ENCODE data around the gene MTMR1.

MTMR1 gene

DNA sequence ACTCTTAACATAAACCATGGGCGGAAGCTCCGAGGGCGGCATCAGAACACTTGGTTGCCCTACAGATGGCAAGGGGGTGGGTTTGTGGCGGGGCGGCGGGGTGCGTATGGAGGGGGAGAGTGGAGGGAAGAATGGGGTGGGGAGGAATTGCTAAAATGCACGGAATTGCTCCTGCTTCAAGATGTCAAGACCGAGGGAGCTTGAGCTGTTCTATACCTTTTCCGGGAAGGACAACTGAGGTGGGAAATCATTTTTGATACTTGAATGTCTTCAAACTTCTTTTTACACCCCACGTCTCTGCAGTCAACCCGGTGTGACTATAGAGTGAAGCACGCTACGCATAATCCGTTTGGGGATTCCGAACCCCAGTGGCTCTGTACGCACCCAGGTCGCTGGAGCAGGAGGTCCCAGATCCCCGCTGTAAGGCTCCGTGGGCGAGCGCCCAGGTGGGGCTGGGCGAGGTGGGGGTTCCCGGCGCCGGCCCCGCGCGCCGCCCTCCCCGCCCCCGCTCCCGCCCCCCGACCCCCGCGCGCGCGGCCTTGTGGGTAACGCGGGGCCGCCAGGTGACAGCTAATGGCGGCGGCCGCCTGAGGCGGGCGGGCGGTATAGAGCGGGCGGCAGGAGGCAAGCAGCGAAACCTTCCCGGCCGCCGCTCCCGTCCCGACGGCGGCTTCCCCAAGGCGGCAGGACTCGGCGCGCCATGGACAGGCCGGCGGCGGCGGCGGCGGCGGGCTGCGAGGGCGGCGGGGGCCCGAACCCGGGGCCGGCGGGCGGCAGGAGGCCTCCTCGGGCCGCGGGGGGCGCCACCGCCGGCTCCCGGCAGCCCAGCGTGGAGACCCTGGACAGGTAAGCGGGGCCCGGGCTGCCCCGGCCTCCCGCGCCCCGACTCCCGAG, at the start of gene MTMR1:
MTMR1 (plus strand) TSS at position 566 of the 894 bp plus-strand sequence; CDS start at position 701, 135 bp downstream.
- DNase-seq (ENCODE audit: low read depth), result no peak

DNA sequence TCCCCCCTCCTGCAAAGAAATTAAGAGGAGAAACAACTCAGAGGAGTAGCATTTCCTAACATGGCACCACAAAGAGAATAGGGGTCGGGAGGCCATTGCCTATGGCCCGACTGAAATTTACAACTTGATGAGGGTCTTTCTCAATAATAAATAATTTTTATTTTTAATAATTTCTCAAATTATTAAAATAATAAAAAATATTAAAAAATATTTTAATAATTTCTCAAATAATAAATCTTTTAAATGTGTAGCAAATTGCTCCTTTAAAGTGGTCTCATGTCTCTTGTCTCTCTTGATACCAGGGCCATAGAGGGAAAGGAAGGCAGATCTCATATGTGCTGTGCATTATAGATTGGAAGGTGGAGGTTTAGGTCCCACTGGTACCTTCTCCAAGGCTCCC, 49.2 kb upstream of the MTMR1 start:
- DNase-seq (ENCODE audit: low read depth), result no peak

DNA sequence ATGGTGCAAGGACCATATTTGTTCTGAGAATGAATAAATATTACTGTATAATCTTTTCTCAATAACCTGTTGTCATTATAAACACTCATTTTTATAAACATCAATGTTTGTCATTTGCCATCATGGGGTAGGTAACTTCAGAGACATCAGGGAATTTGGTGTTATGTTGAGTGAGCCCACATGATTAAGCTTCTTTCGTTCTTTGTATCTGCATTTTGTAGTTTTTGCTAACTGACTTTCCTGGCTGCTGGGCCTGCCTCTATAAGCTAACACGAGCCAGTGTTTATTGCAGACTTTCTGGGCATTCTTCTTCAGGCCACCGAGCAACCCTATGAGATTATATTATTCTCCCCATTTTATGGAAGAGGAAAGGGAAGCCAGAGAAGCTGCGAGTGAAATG, 48.8 kb upstream of the MTMR1 start:
- DNase-seq (ENCODE audit: low read depth), result no peak

DNA sequence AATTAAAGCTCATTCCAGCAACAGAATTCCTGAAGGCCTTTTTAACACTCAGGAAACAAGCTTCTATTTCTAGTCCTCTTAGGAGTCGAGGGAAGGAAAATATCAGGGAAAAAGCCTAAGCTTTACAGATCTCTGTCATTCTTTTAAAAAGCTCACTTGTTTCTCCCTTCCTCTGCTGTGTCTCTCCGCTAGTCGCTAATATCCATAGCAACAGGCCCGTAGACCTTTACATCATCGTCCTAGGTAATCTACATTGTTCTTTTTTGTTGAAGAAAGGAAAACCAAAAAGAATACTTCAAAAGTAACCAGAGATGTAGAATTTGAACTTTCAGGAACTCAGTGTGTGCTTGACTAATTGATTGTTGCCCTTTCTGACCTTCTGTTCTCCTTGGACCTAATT, 45.9 kb upstream of the MTMR1 start:
- DNase-seq (ENCODE audit: low read depth), result no peak

DNA sequence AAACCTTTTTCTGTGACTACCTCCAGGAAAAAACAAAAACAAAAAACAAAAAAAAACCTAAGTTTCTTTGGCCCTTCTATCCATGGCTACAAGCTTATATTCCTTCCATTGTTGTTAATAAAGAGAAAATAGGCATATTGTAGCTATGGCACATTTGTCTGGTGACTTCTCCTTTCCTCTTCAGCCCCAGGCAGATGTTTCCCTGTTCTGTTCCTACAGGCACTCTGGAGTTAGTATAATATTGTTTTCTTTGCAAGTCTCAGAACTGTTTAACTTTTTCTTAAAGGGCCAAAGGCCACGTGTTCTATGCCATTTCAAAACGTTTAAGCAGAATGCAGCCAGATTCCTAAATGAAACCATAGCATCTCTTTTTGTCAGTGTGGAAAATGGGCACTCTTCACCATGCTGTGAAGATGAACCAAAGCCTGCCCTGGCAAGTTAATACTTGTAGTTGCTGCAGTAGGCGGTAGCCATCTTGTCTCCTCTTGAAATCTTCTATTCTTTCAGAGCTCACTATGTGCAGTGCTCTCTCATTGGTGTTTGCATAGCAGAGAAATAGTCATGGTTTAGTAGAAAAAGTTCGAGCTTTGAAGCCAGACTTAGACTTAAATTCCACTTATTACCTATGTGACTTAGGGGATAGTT, 44.8 kb upstream of the MTMR1 start:
- no peak for DNase-seq (ENCODE audit: low read depth)

DNA sequence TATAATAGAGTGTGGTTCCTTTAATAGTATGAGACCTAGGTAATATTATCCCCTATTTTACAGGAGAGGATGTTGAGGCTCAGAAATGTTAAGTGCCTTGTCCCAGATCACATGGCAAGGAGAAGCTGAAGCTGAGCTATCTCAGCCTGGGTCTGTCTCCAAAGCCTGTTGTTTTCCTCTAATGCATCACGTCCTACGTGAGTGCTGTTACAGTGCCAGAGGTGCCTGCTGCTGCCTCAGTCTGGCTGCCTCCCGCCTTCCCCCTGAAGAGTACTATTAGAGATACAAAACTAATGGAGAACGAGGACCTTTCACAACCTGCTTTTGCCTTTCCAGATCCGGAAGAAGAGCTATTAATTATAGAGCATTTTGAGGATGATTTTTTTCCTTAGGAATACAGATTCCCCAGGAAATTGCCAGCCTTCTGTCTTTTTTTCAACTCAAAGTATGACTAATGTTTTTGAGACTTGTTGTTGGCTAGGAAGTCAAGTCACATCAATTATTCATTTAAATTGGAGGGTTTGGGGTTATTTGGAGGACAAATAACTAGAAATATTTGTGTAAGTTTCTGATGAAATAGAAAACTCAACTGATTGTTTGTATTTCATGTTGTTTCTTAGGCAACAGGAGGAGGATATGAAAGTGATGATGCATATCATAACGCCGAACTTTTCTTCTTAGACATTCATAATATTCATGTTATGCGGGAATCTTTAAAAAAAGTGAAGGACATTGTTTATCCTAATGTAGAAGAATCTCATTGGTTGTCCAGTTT, 43.9 kb upstream of the MTMR1 start:
- no peak for DNase-seq (ENCODE audit: low read depth)

DNA sequence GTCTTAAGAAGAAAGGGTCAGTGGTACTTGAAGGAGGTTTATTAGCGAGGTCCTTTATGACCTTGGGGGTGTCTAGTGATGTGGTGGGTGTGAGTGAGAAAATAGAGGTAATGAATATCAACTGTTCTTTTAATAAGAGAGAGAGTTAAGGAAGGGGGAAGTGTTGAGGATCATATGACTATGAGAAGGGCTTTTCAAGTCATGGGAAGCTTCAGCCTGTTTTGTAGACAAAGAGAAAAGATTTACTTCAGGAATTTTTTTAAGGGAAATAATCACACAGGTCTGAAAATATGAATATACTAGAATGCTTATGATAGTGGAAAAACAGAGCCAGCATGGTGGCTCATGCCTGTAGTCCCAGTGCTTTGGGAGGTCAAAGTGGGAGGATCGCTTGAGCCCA, 41.3 kb upstream of the MTMR1 start:
- no peak for DNase-seq (ENCODE audit: low read depth)

DNA sequence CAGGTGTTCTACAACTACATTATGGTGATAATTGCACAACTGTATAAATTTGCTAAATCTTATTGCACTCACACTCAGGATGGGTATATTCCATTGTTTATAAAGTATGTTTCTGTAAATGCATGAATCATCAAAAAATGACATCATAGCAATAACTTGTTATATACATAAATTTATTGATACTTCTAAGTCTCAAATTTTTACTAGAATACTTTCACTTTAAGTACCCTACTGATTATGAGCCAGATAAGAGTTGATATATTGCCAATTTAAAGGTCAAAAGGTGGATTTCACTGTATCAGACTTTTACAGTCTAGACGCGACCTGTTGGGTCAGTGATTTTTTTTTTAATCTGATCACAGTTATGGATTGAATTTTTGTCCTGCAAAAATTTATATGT, 37.4 kb upstream of the MTMR1 start:
- no peak for DNase-seq (ENCODE audit: low read depth)

DNA sequence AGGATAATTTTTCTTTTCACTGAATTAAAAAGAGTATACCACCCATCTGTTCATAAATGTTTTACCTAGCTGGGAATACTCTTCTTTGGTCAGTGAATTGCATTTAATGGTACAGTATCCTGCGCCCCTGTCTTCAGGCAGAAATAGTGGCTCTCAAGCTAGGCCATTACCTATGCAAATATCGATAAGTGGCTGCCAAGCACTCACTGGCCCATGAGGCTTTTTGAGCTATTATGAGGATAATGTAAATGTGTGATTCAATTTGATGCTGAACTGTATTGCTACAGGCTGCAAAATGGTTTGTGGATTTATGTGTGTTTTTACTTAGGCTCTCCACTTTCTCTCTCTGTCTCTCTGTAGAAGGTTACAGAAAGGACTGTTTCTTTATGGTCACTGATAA, 30.1 kb upstream of the MTMR1 start:
- no peak for DNase-seq (ENCODE audit: low read depth)

DNA sequence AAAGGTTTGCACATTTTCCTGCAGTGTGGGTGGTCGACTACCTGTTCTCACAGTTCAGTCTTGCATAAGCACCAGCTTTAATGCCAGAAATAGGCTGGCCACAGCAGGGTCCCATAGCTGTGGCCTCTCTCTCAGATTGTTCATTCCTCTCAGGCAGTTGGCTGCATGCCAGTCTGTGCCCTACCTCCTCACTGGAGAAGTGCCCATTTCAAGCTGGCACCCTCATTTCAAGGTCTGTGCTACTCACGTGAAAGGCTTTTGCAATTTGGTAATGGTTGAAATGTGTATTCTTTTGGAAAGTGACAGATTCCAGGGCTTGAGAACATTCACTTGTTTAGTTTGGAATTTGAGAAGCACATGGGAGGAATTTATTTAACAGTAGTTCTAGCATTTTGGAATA, 28.9 kb upstream of the MTMR1 start:
- DNase-seq (ENCODE audit: low read depth), result no peak

DNA sequence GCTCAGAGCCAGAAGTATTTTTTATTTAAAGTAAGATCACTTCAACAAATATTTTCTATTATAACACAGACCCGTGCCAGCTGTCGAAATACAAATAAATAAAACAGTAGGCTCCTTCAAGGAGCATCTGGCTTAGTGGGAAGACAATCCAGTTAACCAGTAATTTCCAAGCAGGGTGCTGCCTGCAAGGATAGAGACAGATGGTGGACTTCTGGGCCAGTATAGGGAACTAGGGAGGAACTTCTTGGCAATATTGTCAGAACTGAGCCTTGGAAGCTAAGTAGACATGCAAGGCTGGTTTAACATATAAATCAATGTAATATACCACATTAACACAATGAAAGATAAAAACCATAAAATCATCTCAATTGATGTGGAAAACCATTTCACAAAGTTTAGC, 17.0 kb upstream of the MTMR1 start:
- DNase-seq (ENCODE audit: low read depth), result no peak

DNA sequence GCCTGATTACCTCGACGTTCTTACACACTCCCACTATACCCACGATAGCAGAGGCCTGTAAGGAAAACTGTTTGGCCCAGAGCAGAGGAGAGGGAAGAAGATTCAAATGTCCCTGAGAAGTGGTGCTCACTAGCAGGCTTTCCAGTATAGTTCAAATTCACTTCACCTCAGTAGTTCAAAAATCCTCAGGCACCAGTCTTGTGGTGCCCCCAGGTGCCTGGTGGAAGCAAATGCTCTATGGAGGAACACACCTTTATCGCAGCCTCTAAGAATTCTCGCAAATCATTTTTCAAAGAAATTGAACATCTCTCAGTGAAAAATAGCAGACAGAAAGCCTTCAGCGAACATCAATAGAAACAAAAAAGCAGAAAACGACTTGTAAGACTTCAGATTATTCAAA, 12.2 kb upstream of the MTMR1 start:
- DNase-seq (ENCODE audit: low read depth), result no peak

DNA sequence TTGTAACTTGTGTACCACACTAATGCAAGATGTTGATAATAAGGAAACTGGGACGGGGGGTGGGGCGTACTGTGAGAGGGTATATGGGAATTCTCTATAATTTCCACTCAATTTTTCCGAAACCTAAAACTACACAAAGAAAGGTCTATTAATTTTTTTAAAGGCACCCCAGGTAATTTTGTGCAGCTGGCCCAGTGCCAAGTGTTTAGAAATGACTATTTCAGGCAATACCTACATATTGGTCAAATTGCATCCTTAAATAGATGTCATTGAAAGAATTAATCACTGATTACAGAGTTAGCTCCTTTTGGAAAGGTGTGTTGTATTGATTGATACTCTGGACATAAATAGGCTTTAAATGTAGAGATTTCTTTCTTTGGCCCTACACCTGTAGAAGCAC, 10.1 kb upstream of the MTMR1 start:
- DNase-seq (ENCODE audit: low read depth), result no peak

DNA sequence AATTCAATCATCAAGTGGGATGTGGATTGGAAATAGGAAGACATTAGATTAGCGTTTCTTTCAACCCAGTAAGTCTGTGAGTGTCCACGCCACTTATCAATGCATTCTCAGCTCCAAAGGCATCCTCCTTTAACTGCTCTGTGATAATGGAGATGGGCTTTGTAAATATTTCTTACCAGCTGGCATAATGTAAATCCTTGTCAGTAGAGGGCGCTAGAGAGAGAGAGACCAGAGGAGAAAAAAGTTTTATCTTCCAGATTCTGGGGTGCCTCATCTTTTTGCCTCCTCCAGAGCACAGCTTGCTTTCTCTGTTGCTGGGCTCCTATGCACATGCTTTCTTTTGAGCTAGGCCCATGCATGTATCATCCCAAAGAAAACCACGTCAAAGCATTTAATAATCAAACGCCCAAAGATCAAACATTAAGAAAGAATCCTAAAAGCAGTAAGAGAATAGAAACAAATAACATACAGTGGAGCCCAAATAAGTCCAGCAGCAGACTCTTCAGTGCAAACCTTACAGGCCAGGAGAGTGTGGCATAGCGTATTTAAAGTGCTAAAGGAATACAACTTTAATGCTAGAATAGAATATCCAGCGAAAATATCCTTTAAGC, 9.6 kb upstream of the MTMR1 start:
- no peak for DNase-seq (ENCODE audit: low read depth)

DNA sequence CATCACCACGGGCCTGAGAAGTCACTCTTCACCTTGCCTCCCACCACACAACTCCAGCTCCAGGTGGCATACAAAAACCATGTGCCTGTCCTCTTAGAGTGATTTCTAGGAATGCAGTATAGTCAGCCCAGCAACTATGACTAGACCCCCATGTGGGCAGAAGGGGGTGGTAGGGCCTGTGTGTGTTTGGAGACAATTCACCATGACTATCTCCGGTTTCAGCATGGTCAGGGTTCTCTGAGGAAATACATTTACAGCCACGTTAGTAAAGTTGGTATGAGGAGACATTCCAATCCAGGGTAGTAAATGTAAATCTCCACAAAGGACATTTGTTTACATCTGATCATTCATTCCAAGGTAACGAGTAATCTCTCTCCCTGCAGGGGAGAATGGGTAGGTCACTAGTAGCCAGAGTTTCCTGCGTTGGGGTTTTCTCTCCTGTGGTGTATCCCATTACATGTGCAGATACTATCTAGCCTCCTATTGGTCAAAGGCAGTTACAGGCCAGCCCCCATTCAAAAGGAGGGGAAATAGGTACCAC, 4.2 kb upstream of the MTMR1 start:
- DNase-seq (ENCODE audit: low read depth), result no peak

DNA sequence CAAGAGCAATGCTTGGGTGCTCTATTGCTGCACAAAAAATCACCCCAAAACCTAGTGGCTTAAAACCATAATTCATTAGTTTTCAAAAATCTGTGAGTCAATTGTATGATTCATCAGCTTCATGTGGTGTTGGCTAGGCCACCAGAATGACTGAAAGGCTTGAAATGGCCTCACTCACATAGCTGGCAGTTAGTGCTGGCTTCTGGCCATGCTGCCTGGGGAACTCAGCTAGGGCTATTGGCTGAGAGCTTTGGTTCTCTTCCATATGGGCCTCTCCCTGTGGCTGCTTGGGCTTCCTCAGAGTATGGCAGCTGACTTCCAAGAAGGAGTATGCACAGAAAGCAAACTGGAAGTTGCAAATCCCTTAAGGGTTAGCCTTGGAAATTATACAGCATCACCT, 3.1 kb upstream of the MTMR1 start:
- no peak for DNase-seq (ENCODE audit: low read depth)

DNA sequence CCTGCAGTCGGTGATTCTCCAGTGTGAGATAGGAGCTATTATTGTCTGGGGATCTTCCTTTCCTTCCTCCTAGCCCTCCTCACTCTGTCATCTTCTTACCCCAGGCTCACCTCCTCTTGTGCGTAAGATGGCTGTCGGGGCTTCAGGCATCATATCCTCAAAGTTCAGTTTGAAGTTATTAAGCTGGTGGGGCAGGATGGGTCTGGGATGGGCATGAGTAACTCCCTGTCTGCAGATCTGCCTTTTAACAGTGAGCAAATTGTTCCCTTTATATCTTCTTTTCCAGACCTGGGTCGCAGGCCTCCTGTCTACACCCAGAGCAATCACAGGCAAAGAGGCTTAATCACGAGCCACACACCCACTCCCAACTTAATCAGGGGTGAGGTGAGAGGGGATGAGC, 900 bp upstream of the MTMR1 start:
- DNase-seq (ENCODE audit: low read depth), result no peak

DNA sequence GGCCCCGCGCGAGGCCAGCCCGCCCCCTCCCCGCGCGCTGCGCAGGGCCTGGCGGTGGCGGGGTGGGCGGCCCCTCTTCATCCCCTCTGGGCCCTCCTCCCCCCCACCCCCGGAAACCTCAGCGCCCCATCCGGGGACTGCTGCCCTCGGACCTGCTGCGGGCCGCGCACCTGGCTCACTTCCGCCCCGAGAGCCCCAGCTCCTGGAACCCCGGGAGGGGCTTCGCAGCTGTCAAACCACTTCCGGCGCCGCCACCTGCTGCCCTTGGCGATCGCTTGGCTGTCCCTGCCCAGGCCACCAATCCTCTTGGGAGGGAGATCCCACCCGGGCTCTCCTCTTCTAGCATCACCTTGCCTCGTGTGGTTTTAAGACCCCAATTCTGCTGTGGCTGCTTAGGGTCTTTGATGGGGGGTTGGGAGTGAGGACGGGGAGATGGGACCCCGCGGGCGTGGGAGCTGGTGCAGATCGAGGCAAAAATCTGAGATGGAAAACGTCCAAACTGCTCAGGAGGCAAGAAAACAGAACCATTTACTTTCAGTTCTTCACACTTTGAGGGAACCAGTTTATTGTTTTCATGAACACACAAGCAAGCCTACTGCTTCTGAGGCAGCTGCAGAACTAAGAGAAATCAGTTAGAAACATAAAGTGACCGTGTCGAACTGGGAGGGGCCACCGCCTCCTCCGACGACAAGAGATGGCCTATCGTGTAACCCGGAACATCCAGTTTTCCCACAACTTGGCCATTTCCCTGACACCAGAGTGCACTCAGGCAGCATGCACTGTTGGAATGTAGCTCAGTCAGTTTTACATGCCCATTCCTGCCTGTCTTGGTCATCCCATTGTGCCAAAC, 754 bp downstream of the MTMR1 start:
- DNase-seq (ENCODE audit: low read depth), result no peak

DNA sequence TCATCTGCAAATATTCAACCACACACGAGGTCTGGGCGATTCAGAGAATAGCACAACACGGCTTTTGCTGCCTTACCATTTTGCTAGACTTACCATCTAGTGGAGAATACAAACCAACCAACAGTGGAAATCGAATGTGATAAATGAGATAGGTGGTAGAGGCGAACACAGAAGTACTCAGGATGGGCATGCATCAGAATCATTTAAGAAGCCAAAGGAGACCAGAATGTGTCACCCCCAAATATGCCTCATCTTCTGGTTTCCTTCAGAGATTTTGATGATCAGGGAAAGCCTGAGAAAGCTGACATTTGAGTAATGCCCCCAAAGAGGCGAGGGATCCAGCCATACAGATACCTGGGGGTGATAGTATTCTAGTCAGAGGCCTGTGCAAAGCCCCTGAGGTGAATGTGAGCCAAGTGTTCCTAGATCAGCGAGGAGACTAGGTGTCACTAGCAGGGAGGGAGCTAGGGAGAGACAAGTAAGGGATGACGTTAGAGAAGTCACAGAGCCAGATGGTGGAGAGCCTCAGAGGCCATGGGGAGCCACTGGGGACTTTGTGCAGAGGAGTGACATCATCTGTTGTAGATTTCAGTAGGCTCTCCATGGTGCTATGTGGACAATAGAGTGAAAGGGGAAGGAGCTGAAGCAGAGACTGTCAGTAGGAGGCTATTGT, 1.7 kb downstream of the MTMR1 start:
- DNase-seq (ENCODE audit: low read depth), result no peak

DNA sequence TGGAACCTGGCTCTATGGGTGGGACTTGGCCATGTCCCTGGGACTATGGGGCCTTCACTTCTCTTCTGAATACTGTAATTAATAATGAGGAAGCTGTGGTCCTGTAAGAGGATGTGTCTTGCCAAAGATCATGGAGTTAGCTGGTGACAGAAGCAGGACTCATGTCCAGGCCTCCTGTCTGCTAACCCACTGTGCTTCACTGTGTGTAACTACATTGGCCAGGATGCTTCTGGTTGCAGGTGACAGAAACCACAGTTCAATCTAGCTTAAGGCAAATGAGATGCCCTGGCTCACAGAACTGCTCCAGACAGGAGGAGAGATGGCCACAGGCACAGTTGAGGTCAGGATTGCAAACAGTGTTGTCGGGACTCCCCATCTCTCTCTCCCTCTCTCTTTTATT, 3.1 kb downstream of the MTMR1 start:
- no peak for DNase-seq (ENCODE audit: low read depth)

DNA sequence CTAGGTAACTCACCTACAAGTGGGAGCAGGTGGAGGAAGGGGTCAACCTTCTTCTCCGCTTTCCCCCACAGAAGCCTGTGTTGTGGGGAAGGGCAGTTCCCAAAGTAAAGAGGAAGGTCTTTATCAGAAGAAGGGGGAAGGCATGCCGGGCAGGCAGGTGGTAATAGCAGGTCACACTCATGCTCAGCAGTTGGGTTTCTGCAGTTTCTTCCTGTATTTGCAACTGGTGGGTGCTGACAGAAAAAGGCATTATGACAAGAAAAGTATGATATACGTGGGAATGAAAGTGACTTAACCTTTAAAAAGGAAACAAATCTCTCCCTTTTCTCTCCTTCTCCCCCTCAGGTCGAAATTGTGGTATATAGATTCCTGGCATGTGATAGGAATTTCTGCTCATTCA, 3.7 kb downstream of the MTMR1 start:
- no peak for DNase-seq (ENCODE audit: low read depth)
